ENCODE results near the gene NUDT14.

The NUDT14 gene

DNA sequence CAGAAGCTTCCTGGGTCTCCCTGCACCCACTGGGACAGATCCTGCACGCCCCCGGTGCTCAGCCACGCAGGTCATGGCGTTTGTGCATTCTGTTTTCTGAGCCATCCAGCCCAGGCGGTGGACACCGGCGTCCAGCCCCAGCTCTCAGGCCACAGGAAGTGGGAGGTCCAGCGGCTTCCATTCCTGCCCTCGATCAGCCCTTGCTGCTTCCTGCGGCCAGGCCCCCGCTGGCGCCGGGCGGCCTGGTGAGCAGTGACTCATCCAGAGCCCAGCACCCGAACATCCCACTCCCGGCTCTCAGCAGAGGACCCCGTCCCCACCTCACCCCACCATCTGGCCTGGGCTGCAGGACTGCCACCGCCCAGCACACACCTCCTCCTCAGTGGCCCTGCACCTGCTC is 18.0 kb upstream of the NUDT14 start:
- DNase-seq (ENCODE audit: extremely low read depth in 1 of 2, low read depth in 1 of 2), result no peak

DNA sequence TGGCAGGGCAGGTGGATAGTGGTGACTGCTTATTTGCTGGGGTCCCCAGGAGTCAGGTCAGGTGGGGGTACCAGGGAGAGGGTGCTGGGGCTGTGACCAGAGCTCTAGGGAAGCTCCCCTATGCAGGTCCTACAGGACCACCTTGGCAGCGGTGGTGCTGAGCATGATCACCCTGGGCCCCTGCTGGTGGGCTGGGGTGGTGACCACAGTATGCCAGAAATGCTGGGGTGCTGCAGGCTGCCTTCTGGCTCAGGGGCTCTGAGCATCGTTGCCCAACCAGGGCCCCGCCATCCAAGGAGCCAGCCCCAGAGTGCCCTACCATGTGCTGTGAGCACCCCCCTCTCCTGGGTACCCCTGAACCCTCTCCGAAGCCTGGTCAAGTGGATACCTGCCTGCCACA is 17.5 kb upstream of the NUDT14 start:
- DNase-seq (ENCODE audit: extremely low read depth in 1 of 2, low read depth in 1 of 2), result no peak

DNA sequence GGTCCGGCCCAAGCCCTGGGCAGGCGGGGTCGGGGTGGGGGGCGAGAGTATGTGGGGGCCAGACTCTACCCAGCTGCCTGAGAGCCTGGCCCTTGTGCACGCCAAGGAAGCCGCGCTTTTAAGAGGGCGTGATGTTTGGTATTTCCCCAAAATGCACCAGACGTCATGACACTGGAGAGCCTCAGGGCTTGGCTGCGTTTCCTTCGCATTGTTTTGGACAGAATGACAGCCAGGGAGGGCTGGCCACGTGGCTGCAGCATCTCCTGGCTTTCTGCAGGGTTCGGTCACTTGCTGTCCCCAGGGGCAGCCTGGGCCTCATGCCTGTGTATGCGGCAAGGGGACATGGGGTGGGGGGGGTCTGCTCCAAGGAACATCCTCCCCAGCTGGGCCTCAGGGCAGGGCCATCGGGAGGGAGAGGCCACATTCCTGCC is 16.1 kb upstream of the NUDT14 start:
- DNase-seq (ENCODE audit: extremely low read depth in 1 of 2, low read depth in 1 of 2), result no peak

DNA sequence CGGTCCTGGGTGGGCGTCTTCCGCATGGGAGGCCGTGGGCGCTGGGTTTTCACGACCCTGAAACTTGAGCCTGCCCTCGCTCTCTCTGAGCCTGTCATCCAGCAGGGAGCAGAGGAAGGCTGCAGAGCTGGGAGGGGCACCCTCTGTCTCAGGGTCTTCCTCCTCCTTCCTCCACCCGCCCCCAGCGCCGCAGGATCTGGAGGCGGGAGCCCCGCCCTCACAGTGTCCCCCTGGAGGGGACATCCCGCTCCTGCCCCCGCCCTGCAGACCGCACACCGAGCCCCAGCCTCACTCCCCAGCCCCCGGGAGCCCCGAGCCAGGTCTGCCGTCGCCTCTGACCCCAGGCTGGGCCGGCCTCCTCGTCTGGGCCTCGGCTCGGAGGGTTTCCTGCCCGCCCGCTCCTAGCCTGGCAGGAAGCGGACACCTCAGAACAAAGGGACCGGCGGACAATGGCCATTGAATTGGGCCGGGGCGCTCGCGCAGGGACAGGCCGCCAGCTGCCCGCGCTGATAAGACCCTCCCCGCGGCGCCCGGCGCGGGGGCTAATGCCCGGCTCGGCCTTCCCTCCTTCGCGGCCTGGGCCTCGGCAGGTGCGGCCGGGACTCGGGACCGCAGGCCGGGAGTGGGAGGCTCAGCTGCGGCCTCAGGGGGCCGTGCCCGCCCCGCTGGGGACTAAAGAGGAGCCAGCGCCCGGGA is 15.3 kb upstream of the NUDT14 start:
- no peak for DNase-seq (ENCODE audit: extremely low read depth in 1 of 2, low read depth in 1 of 2)

DNA sequence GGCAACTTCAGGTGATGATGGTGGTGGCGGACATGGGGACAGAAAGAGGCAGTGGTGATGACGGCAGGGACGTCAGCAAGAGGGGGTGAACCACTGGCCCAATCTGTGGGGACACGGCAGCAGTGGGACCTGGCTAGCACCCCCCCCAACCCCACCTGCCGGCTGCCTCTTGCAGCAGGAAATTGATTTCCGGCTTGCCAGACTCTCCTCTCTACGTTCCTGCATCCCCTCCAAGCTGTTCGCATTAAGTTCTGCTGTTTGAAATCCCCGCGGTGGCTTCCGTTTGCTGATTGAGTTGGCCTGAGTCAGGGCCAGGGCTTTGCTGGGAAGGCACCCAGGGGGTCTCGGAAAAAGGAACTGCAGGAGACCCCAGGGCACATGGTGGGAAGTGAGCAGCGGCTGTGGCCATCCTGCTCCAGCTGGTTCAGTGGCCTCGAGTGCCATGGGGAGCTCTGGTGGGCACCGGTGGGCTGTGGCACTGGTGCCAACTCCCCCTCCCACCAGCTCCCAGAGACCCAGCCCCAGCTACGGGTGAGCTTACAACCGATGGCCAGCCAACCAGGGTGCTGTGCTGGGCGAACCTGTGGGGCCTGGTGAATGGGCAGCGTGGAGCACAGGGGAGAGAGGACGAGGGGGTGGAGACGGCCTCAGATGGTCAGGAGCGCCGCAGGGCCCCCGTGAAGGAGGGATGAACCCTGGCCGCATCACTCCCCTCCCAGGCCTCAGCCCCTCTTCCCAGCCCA is 14.6 kb upstream of the NUDT14 start:
- DNase-seq (ENCODE audit: extremely low read depth in 1 of 2, low read depth in 1 of 2), result no peak

DNA sequence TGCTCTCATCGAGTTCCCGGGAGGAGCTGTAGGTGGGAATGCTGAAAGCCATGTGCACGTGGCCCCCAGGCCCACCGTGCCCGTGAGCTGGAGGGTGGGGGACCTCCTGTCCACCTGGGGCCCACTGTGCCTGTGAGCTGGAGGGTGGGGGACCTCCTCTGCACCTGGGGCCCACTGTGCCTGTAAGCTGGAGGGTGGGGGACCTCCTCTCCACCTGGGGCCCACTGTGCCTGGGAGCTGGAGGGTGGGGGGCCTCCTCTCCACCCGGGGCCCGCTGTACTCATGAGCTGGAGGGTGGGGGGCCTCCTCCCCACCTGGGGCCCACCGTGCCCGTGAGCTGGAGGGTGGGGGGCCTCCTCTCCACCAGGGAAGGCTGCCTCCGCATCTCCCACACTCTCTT is 13.9 kb upstream of the NUDT14 start:
- DNase-seq (ENCODE audit: extremely low read depth in 1 of 2, low read depth in 1 of 2), result no peak

DNA sequence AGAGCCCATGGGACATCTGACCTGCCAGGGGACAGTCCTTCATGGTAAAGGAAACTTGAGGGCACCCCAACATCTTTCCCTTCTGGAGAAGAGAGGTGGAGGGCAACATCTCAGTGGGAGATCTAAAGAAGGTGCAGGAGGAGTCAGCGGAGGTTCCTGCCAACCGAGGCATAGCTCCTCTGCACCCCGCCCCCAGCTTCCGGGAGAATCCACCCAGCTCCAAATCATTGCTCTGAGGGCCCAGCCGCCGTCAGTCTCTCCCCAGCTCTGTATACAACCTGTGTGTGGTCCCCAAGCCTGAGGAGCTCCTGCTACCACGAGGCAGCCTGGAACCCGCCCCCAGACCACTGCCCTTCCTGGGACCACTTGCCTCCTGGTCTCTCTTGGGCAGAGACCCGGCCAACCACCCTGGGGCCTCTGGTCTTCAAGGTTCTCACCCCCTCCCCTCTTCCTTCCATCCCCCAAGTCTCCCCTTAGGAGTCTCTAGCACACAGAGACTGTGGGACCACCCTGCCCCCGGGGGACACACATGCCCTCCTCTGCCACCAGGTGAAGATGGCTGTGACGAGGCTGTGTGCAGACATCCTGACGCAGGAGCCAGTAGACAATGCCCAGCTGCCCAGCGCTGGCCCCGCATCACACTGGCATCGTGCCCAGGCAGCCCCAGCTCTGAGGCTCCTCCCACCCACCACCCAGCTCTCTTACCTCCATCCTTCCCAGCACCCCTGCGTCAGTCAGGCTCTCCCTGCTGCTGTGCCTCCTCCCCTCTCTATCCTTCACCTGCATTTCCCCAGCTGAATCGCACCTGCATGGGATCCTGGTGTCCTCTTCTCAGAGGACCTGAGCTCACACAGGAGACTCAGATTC is 13.0 kb upstream of the NUDT14 start:
- no peak for DNase-seq (ENCODE audit: extremely low read depth in 1 of 2, low read depth in 1 of 2)

DNA sequence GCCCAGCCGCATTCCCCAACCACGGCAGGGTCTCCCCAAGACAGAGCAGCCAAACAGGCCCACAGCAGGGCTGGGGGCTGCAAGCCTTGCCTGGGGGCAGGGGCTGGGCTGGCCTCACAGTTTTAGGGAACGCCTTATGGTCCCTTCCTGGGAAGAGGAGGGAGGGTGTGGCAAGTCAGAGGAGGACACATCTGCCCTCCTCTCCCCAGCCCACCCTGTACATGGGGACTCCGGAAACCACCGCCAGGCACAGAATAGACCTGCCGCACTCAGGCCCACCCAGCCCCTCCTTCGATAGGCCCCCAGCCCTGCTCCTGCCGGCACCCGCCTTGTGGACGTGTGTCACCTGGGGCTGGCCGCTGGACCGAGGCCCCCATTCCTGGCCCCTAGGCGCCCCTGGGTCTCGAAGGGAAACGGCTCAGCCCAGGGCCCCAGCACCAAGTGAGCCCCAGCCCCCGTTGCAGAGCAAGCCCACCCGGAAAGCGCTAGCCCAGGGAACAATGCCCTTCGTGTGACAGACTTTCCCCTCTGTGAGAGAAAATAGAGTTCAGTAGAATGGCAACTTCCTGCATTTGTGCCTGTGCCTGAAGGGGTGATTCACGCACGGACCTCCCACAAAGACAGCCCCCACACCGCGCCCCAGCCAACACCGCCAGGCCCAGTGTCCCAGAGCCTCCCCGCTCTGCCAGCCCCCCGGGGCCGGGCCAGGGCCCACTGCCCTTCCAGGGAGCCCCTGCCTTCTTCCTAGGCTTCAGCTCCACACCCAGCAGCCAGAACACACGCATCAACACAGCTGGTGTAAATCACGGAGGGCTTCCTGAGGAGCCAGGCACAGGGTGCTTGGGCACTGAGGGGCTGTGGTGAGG is 12.0 kb upstream of the NUDT14 start:
- DNase-seq (ENCODE audit: extremely low read depth in 1 of 2, low read depth in 1 of 2), result no peak

DNA sequence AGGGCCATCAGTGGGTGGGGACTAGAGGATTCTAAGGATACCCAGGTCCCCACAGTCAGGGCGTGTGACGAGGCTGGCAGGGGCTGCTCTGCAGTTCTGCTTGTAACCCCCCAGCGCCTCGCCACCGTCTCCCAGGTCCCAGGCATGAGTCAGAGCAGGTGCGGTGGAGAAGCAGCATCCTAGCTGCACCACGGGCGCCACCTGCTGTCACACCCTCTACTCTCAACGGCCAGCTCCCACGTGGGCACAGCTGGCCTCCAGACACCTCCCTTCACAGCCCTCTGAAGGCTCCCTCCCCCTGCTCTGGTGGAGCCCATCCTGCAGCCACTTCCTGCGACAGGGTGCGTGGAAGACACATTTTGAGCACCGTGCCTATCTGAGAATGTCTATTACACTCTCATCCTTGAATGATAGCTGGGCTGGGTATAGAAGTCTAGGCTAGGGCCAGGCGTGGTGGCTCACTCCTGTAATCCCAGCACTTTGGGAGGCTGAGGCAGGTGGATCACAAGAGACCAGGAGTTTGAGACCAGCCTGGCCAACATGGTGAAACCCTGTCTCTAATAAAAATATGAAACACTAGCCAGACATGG is 6.9 kb upstream of the NUDT14 start:
- DNase-seq (ENCODE audit: extremely low read depth in 1 of 2, low read depth in 1 of 2), result no peak

DNA sequence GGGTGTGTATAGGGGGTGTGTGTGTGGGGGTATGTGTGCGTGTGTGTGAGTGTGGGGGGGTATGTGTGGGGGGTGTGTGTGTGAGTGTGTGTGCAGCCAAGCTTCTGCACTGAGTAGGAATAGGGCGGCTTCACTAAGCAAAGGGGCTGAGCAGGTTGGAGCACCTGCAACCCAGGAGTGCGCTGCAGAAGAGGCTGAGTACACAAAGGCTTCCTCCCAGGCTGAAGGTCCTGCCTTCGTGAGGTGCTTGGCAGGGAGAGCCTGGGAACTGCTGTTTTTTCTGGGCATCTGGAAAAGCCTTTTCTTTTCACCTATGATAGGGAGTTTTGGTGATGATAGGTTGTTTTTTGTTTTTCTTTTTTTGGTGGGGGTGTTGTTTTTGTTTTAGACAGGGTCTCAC is 6.0 kb upstream of the NUDT14 start:
- no peak for DNase-seq (ENCODE audit: extremely low read depth in 1 of 2, low read depth in 1 of 2)

DNA sequence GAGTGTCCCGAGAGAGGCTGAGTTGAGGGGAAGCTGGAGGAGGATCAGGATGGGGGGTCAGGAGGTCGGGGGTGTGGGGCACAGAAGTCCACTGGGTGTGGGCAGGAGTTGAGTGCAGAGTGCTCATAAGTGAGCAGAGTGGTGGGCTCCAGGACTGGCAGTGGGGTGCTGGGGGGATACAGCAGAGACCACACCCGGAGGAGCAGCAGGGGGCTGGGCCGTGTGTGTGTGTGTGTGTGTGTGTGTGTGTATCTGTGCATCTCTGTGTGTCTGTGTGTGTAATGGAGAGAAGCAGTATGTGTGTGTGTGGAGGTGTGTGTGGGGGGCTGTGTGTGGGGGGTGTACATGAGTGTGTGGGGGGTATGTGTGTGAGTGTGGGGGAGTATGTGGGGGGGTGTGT is 4.9 kb upstream of the NUDT14 start:
- DNase-seq (ENCODE audit: extremely low read depth in 1 of 2, low read depth in 1 of 2), result no peak

DNA sequence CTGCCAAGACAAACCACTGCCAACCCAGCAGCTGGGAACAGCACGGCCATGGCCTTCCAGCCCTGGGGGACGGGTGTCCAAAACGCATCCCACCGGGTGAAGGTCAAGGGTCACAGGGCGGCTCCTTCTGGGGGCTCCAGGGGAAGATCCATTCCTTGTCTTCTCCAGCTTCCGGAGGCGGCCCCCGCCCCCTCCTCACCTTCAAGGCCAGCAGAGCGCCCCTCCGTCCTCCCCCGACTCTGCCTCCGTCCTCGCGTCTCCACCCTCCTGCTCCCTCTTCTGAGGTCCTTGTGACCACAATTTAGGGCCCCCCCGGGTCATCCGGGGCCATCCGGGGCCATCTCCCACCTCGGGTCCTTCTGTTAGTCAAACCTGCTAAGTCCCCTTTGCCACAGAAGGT is 3.9 kb upstream of the NUDT14 start:
- no peak for DNase-seq (ENCODE audit: extremely low read depth in 1 of 2, low read depth in 1 of 2)

DNA sequence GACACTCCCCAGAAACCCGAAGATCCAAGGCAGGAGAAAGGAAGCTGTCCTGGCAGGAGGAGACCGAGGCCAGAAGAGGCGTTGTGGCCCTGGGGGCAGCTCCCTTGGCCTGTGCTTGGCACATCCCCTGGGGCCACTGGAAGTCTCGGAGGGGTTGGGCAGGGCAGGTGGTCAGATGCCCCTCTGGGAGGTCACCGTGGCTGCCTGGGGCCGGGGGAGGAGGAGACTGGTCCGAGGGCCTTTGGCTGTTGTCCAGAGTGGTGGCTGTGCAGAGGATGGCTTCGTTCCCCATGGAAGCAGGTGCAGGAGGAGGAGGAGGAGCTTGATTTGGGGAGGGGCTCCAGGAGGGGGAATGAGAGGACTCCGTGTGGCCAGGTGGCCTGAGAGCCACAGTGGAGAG is 3.3 kb upstream of the NUDT14 start:
- DNase-seq (ENCODE audit: extremely low read depth in 1 of 2, low read depth in 1 of 2), result no peak

DNA sequence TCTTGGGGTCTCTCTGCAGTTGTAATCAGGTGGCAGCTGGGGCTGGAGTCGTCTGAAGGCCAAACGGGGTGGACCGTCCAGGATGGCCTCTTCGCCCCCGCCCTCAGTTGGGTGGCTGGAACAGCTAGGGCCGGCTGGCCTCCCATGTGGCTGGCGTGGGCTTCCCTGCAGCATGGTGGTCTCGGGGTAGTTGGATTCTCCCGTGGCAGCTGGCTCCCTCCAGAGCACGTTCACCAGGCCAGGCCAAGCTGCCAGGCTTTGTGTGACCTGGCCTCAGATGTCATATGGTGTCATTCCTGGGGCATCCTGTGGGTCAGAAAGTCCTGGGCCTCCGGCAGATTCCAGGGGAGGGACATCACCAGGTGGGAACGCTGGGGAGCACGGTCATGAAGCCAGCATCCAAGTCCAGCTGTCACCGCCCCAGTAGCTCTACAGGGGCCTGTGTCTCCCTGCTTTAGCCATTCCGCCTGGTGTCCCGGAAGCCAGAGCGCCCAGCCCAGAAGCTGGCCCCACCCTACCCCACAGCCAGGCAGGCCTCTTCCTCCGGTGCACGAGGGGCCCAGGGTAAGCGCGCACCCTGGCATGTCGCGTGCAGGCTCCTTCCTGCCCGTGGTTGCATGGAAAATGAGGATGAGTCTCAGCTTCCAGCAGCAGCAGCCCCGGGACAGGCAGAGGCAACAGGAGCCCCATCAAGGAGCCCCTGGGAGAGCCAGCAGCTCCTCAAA is 1.3 kb upstream of the NUDT14 start:
- no peak for DNase-seq (ENCODE audit: extremely low read depth in 1 of 2, low read depth in 1 of 2)

DNA sequence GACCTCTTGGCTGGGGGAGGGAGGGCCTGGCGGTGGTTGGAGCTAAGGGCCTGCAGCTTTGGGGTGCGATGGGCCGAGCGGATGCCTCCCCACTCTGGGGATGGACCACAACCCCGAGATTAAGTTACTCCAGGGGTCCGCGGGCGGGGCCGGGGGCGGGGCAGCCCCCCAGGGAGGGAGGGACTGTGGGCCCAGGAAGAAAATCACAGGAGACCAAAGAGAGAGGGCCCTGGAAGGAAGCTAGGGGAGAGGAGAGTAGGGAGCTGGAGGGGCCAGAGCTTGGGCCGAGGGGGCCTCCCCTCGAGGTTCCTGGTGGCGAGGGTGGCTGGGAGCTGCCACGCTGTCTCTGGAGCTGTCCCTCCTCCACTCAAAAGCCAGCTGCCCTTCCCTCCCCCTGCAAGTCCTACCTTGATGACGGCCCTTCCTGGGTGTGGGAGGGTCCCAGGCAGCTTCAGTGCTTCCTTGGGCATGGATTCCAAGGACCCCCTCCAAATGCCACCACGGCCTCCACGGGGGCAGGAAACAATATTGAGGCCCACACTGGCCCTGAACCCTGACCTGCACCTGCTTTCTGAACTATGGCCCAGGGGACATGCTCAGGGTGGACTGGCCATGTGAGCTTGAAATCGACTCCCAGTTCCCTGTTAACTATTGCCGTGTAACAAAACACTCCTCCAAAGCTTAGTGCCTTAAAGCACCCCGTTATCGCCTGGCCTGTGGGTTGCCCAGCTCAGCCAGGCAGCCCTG is 610 bp upstream of the NUDT14 start:
- DNase-seq (ENCODE audit: extremely low read depth in 1 of 2, low read depth in 1 of 2), result no peak

DNA sequence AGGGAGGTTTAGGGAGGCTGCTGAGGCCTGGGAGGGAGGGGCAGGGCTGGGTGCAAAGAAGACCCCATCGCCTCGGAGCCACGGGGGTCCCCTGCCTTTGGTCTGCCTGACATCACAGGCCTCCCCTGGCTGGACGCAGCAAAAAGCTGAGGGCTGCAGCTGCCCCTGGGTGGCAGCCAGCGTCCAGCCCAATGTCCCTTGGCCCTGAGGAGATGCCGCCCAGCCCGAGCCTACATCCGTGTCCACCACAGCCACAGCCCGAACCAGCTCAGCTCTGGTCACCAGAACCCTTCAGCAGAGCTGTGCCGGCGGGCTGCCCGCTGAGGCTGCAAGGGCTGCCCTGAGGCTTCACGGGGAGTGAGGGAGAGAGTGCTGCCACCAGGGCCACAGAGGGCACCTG is 1.9 kb downstream of the NUDT14 start:
- DNase-seq (ENCODE audit: extremely low read depth in 1 of 2, low read depth in 1 of 2), result no peak

DNA sequence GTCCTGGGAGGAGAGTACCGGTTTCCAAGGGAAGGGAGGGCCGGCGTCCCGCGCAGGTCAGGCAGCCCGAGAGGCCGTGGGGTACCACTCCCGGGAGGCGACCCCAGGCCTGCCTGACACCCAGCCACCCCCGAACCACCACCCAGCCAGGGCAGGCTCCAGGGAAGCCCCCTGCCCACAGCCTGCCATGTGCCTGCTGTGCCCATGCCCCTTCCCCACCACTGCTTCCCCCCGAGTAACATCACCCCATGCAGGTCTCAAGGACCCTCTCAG is 2.3 kb downstream of the NUDT14 start:
- DNase-seq (ENCODE audit: extremely low read depth in 1 of 2, low read depth in 1 of 2), result no peak

DNA sequence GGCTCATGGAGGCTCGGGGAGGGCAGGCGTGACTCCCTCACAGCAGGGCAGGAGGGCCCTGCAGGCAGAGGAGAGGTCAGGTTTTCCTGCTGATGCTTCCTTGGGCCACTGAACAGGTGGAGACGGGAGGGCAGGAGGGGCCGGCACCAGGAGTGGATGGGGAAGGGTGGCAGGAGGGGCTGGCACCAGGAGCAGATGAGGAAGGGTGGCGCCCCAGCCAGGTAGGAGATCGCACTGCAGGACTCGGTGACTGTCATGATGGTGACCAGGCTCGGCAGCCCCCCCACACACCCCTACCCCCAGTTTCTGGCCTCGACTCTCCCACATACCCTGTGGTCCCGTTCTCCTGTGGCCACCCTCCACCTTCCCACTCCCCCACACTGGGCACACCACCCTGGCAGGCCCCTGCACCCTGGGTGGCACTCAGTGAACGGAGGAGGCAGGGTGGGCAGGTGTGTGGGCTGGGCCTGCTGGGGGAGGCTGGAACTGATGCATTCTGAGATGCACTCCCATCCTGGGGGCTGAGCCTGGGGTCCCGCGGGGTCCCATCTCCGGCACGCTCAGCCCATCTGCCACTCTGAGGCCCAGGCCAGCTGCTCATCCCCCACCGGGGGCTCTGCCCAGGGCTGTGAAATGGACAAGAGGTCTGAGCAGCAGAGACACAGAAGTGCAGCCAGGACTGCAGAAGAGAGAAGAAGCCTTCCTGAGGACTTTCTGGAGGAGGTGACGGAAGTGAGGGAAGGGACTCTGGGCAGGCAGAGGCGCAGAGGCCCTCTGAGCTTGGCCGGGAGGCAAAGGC is 2.8 kb downstream of the NUDT14 start:
- DNase-seq (ENCODE audit: extremely low read depth in 1 of 2, low read depth in 1 of 2), result no peak

DNA sequence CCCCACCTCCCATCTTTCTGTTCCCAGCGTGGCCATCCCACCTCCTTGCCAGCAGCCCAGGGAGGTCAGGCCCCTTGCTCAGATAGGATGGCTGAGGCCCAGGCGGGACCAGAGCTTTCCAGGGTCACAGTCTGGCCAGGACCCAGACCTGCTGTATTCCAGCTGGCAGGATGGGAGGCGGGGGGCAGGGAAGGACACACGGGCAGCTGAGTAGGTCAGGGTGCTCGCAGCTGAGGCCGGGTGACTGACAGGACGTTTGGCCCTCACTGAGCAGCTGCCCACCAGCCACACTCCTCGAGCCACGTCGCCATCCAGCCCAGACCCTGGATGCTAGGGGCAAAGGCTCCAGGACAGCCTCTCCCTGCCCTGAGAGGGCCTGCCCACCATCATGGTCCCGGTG is 4.0 kb downstream of the NUDT14 start:
- DNase-seq (ENCODE audit: extremely low read depth in 1 of 2, low read depth in 1 of 2), result no peak
